Gastrocnemius medialis (tissue), 4 donors: Measurements from ENCODE around the gene ALDH8A1. TPM values are rescaled to one million over a fixed set of nuclear protein-coding genes. Genes with fewer than 3 reads are reported as not detected.

Experiments
- ATAC-seq, 2 donors: fragments of 150-250 bp; one replicate each; pipeline ENCODE4 v1.9.1; 2016
- DNase-seq, 2 donors: peaks; one replicate each; pipeline ENCODE4 v3.0.0-alpha.2; 2019
- H3K27ac ChIP-seq, 4 donors: fragments of 200-600 bp; sonication (generic); 1 replicate in 1 of 4; 2 replicates in 3 of 4; pipeline ENCODE4 v1.5.1; 2016 to 2018; ENCODE audit warnings: mild to moderate bottlenecking in 2 of 4, moderate library complexity in 1 of 4
- H3K27me3 ChIP-seq, 3 donors: fragments of 200-600 bp; sonication (generic) in 2 of 3; 1 replicate in 1 of 3; 2 replicates in 2 of 3; pipeline versions ENCODE4 v1.5.1 to v1.6.0; 2016 to 2019; ENCODE audit warnings: mild to moderate bottlenecking in 1 of 3, moderate library complexity in 1 of 3
- H3K36me3 ChIP-seq, 2 donors: fragments of 200-600 bp; sonication (generic) in 1 of 2; one replicate each; pipeline ENCODE4 v1.5.1; 2017 to 2018
- H3K4me1 ChIP-seq, 2 donors: fragments of 200-600 bp; sonication (generic) in 1 of 2; one replicate each; pipeline ENCODE4 v1.5.1; 2016 to 2017; ENCODE audit warnings: mild to moderate bottlenecking in 2 of 2
- H3K4me3 ChIP-seq, 4 donors: fragments of 200-600 bp; sonication (generic) in 3 of 4; 1 replicate in 1 of 4; 2 replicates in 3 of 4; pipeline ENCODE4 v1.5.1; 2016 to 2019; ENCODE audit warnings: mild to moderate bottlenecking in 2 of 4
- H3K9me3 ChIP-seq, 3 donors: fragments of 200-600 bp; sonication (generic) in 2 of 3; 1 replicate in 1 of 3; 2 replicates in 2 of 3; pipeline ENCODE4 v1.5.1; 2016 to 2019
- CTCF ChIP-seq, 5 experiments: fragments of 450-650 bp in 3 of 5; fragments of 200-600 bp in 2 of 5; sonication (generic) in 2 of 5; IDR thresholded peaks in 4 of 5; conservative IDR thresholded peaks in 1 of 5; 1 replicate in 4 of 5; 2 replicates in 1 of 5; pipeline ENCODE4 v1.5.1; 2016 to 2019; ENCODE audit warnings: antibody characterized with exemption in 5 of 5, mild to moderate bottlenecking in 3 of 5, moderate library complexity in 3 of 5
- POLR2A ChIP-seq, 2 donors: fragments of 450-650 bp; IDR thresholded peaks; one replicate each; pipeline ENCODE4 v1.6.1; 2017; ENCODE audit warnings: antibody characterized with exemption in 2 of 2, mild to moderate bottlenecking in 2 of 2, moderate library complexity in 2 of 2
- in situ Hi-C, 4 donors: fragments of 200-750 bp; cut with MboI; loops; one replicate each; pipeline versions ENCODE4 v1.15.0 to v1.8.0; 2017; ENCODE audit warnings: low sequenced_read_pairs in 4 of 4
- intact Hi-C: fragments of 100-400 bp; cut with DNase I; formaldehyde crosslinking; loops from one replicate; pipeline ENCODE4 v1.15.1; 2023; ENCODE audit warnings: low total_unique reads
- total RNA-seq, 4 donors: library from RNA; depleted of rRNA; stranded (reverse); fragments of >200 nt; gene quantifications; one replicate each; pipeline versions ENCODE4 v1.1.0 to v1.2.3, GENCODE V29; 2016

ALDH8A1 gene
- total RNA-seq, 4 donors from 2014 or later: 0.55 to 2.1 (median 0.58) TPM; not detected in 1

- intact Hi-C loops (no loop called here), in situ Hi-C loops (no loop called here)
- no peak for ATAC-seq
- H3K36me3 ChIP-seq: peaks cover 0 to 69% of the 10 kb centered on the region in 2 donors
- no peak for DNase-seq
- H3K9me3 ChIP-seq: no peaks in the 10 kb centered on the region
- H3K4me1 ChIP-seq: no peaks in the 10 kb centered on the region
- H3K27ac ChIP-seq: no peak overlapping the region
- no peaks in the 10 kb centered on the region for H3K27me3 ChIP-seq
- H3K4me3 ChIP-seq: no peak overlapping the region
- no peak for TF ChIP-seq POLR2A (IDR thresholded peaks at IDR 0.05)
- no peak for TF ChIP-seq CTCF (IDR thresholded peaks at IDR 0.05 in 4 of 5, conservative IDR thresholded peaks at IDR 0.05 in 1 of 5)
Observed at GRCh38 chr6:134982161-134982560, 32.3 kb upstream of the ALDH8A1 start.

- in situ Hi-C loops: no loop called here
Observed at GRCh38 chr6:134980846-134981245, 30.9 kb upstream of the ALDH8A1 start.

GRCh38 chr6:134979142-134979541, 29.2 kb upstream of the ALDH8A1 start:
- ATAC-seq (no peak), DNase-seq (no peak)
- Histone ChIP-seq H3K27ac (no peak overlapping the region), H3K4me3 (no peak overlapping the region), H3K36me3 (peaks cover 0 to 38% of the 10 kb centered on the region in 2 donors), H3K27me3 (no peaks in the 10 kb centered on the region), H3K9me3 (no peaks in the 10 kb centered on the region), H3K4me1 (no peaks in the 10 kb centered on the region)
- in situ Hi-C loops: no loop called here
- no peak for TF ChIP-seq POLR2A (IDR thresholded peaks at IDR 0.05)
- no peak for TF ChIP-seq CTCF (IDR thresholded peaks at IDR 0.05 in 4 of 5, conservative IDR thresholded peaks at IDR 0.05 in 1 of 5)
- intact Hi-C loops: no loop called here

More at GRCh38 chr6:134980846-134981245, 30.9 kb upstream of the ALDH8A1 start:
- Histone ChIP-seq H3K36me3 (peaks cover 0 to 55% of the 10 kb centered on the region in 2 donors), H3K4me1 (no peaks in the 10 kb centered on the region), H3K4me3 (no peak overlapping the region), H3K9me3 (no peaks in the 10 kb centered on the region), H3K27me3 (no peaks in the 10 kb centered on the region), H3K27ac (no peak overlapping the region)
- intact Hi-C loops: no loop called here
- ATAC-seq (no peak), DNase-seq (no peak)
- TF ChIP-seq CTCF (IDR thresholded peaks at IDR 0.05 in 4 of 5, conservative IDR thresholded peaks at IDR 0.05 in 1 of 5): no peak
- TF ChIP-seq POLR2A (IDR thresholded peaks at IDR 0.05): no peak

- Histone ChIP-seq H3K27me3 (no peaks in the 10 kb centered on the region), H3K4me3 (no peak overlapping the region), H3K27ac (no peak overlapping the region), H3K4me1 (no peaks in the 10 kb centered on the region), H3K9me3 (no peaks in the 10 kb centered on the region), H3K36me3 (peaks cover 0 to 25% of the 10 kb centered on the region in 2 donors)
- in situ Hi-C loops (no loop called here), intact Hi-C loops (no loop called here)
- no peak for TF ChIP-seq POLR2A (IDR thresholded peaks at IDR 0.05)
- no peak for TF ChIP-seq CTCF (IDR thresholded peaks at IDR 0.05 in 4 of 5, conservative IDR thresholded peaks at IDR 0.05 in 1 of 5)
- ATAC-seq (no peak), DNase-seq (no peak)
Observed at GRCh38 chr6:134974370-134974769, 24.5 kb upstream of the ALDH8A1 start.

GRCh38 chr6:134967711-134968110, 17.8 kb upstream of the ALDH8A1 start:
- Histone ChIP-seq H3K4me3 (no peak overlapping the region), H3K27ac (no peak overlapping the region), H3K36me3 (peaks cover 3 to 25% of the 10 kb centered on the region in 2 donors), H3K27me3 (no peaks in the 10 kb centered on the region), H3K9me3 (no peaks in the 10 kb centered on the region), H3K4me1 (no peaks in the 10 kb centered on the region)
- in situ Hi-C loops (no loop called here), intact Hi-C loops (no loop called here)
- TF ChIP-seq CTCF (IDR thresholded peaks at IDR 0.05 in 4 of 5, conservative IDR thresholded peaks at IDR 0.05 in 1 of 5) (no peak), POLR2A (IDR thresholded peaks at IDR 0.05) (no peak)
- ATAC-seq (no peak), DNase-seq (no peak)
